ENCODE results near the gene HOXA9. TPM values are rescaled to one million over a fixed set of nuclear protein-coding genes. Genes with fewer than 3 reads are reported as not detected.

Gene HOXA9
- total and polyA plus RNA-seq, 2 experiments from 2014 or later, result 3.6 to 4.4 TPM

GRCh38 chr7:27207348-27207985 lies 42.1 kb upstream of the HOXA9 start:
- no peak for DNase-seq (ENCODE audit: low spot score)
- Histone ChIP-seq H3K4me3 (no peak overlapping the region), H3K9me3 (ENCODE audit: low read depth) (no peaks in the 10 kb centered on the region), H3K4me2 (peak overlapping the region; percentile 90), H3K9me2 (replicated peaks; ENCODE audit: insufficient read depth) (no peaks in the 10 kb centered on the region), H2AFZ (no peak overlapping the region), H3K79me2 (peaks cover 51% of the 10 kb centered on the region), H3K27me3 (peaks cover 78% of the 10 kb centered on the region), H3K36me3 (replicated peaks; ENCODE audit: insufficient read depth, low read depth) (no peaks in the 10 kb centered on the region), H3K4me1 (ENCODE audit: insufficient read depth) (peaks cover 21% of the 10 kb centered on the region), H3K27ac (peak overlapping the region; percentile 40), H4K20me1 (ENCODE audit: insufficient read depth, poor library complexity, severe bottlenecking) (no peaks in the 10 kb centered on the region)
- WGBS (ENCODE audit: low lambda C conversion rate, missing lambda C conversion rate), result 46% methylated on average over 7 of the region's 7 CpGs
- TF ChIP-seq EZH2phosphoT487 (IDR thresholded peaks at IDR 0.05; ENCODE audit: low read depth, severe bottlenecking, unreplicated experiment), result no peak
- TF ChIP-seq CTCF (IDR thresholded peaks at IDR 0.05; ENCODE audit: poor library complexity), result no peak
- no peak for TF ChIP-seq EZH2 (IDR thresholded peaks at IDR 0.05; ENCODE audit: borderline replicate concordance)

GRCh38 chr7:27205325-27206280 lies 40.3 kb upstream of the HOXA9 start:
- no peaks in the 10 kb centered on the region for H3K9me3 ChIP-seq (ENCODE audit: low read depth)
- no peak for TF ChIP-seq CTCF (IDR thresholded peaks at IDR 0.05; ENCODE audit: poor library complexity)
- TF ChIP-seq EZH2 (IDR thresholded peaks at IDR 0.05; ENCODE audit: borderline replicate concordance), result peak; percentile 74
- no peak for TF ChIP-seq EZH2phosphoT487 (IDR thresholded peaks at IDR 0.05; ENCODE audit: low read depth, severe bottlenecking, unreplicated experiment)
- DNase-seq (ENCODE audit: low spot score), result no peak
- peak overlapping the region; percentile 90 for H3K4me2 ChIP-seq
- H3K4me1 ChIP-seq (ENCODE audit: insufficient read depth), result peaks cover 4% of the 10 kb centered on the region
- peak overlapping the region; percentile 18 for H3K4me3 ChIP-seq
- 10% methylated on average over 52 of the region's 52 CpGs for WGBS (ENCODE audit: low lambda C conversion rate, missing lambda C conversion rate)
- H3K27me3 ChIP-seq, result peaks cover 80% of the 10 kb centered on the region
- H3K36me3 ChIP-seq (replicated peaks; ENCODE audit: insufficient read depth, low read depth), result no peaks in the 10 kb centered on the region
- peak overlapping the region; percentile 82 for H3K27ac ChIP-seq
- H3K79me2 ChIP-seq, result peaks cover 67% of the 10 kb centered on the region
- H3K9me2 ChIP-seq (replicated peaks; ENCODE audit: insufficient read depth), result no peaks in the 10 kb centered on the region
- no peaks in the 10 kb centered on the region for H4K20me1 ChIP-seq (ENCODE audit: insufficient read depth, poor library complexity, severe bottlenecking)
- peak overlapping the region; percentile 38 for H2AFZ ChIP-seq

- H3K36me3 ChIP-seq (replicated peaks; ENCODE audit: insufficient read depth, low read depth), result no peaks in the 10 kb centered on the region
- peak overlapping the region; percentile 82 for H3K27ac ChIP-seq
- no peak for DNase-seq (ENCODE audit: low spot score)
- H3K4me3 ChIP-seq, result peak overlapping the region; percentile 18
- H3K9me2 ChIP-seq (replicated peaks; ENCODE audit: insufficient read depth), result no peaks in the 10 kb centered on the region
- TF ChIP-seq CTCF (IDR thresholded peaks at IDR 0.05; ENCODE audit: poor library complexity), result no peak
- no peak for TF ChIP-seq EZH2phosphoT487 (IDR thresholded peaks at IDR 0.05; ENCODE audit: low read depth, severe bottlenecking, unreplicated experiment)
- H4K20me1 ChIP-seq (ENCODE audit: insufficient read depth, poor library complexity, severe bottlenecking), result no peaks in the 10 kb centered on the region
- peaks cover 85% of the 10 kb centered on the region for H3K27me3 ChIP-seq
- H3K4me2 ChIP-seq, result peak overlapping the region; percentile 90
- peak overlapping the region; percentile 38 for H2AFZ ChIP-seq
- peaks cover 4% of the 10 kb centered on the region for H3K4me1 ChIP-seq (ENCODE audit: insufficient read depth)
- peaks cover 66% of the 10 kb centered on the region for H3K79me2 ChIP-seq
- H3K9me3 ChIP-seq (ENCODE audit: low read depth), result no peaks in the 10 kb centered on the region
- WGBS (ENCODE audit: low lambda C conversion rate, missing lambda C conversion rate), result 4% methylated on average over 40 of the region's 41 CpGs
These were observed 39.5 kb upstream of the HOXA9 start for GRCh38 chr7:27204851-27205322.

Measured in hepatocyte (in vitro differentiated cells).